AG09309 (cell line): ENCODE measurements around the gene ZFR.

ENCODE experiments used
- DNase-seq: peaks from one replicate; pipeline ENCODE4 v3.0.0-alpha.2; 2010; ENCODE audit warnings: low read depth
- H3K4me3 ChIP-seq: 2 replicates; pipeline ENCODE4 v1.5.1; 2011; ENCODE audit warnings: mild to moderate bottlenecking, low read depth, low read length, moderate library complexity; ENCODE audit not compliant: control insufficient read depth
- CTCF ChIP-seq: IDR thresholded peaks from 2 replicates; pipeline ENCODE4 v1.5.1; 2011; ENCODE audit warnings: mild to moderate bottlenecking, low read depth, low read length, inconsistent platforms; ENCODE audit not compliant: insufficient read depth, control insufficient read depth; ENCODE audit errors: missing control alignments

The ZFR gene

GRCh38 chr5:32479096-32479495 is 34.6 kb upstream of the ZFR start:
- no peak for DNase-seq
- no peak for TF ChIP-seq CTCF
- no peak overlapping the region for H3K4me3 ChIP-seq

GRCh38 chr5:32476891-32477290 is 32.4 kb upstream of the ZFR start:
- no peak for DNase-seq
- no peak for TF ChIP-seq CTCF
- no peak overlapping the region for H3K4me3 ChIP-seq

GRCh38 chr5:32475334-32476097 is 31.0 kb upstream of the ZFR start:
- no peak for DNase-seq
- H3K4me3 ChIP-seq: no peak overlapping the region
- TF ChIP-seq CTCF: no peak

DNA sequence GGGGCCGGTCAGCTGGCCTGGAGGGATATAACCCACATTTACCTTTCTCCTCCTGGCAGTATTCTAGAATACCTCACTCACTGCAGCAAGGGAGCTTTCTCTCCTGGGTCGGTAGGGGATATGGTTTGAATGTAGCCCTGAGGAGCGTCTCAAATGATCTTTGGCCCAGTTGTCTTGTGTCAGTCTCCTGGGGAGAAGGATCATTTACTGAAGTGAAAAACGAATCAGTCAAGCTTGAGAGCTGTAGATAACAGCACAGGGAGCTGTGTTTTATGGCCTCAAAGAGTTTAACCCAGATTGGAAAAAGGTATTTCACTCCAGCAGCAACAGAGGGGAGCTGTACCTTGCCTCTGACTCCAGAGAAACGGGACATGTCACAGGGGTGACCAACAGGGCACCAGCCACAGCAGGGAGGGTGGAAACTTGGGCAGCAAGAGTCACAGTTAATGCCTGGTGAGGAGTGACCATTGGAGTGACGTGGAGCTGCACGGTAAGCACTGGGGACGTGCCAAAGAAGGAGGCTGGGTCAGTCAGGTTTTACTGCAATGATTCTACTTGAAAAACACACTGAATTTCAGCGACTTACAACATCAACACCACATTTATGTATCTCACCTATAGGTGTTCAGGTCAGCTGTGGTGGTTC is 29.8 kb upstream of the ZFR start:
- no peak for DNase-seq
- TF ChIP-seq CTCF: no peak

DNA sequence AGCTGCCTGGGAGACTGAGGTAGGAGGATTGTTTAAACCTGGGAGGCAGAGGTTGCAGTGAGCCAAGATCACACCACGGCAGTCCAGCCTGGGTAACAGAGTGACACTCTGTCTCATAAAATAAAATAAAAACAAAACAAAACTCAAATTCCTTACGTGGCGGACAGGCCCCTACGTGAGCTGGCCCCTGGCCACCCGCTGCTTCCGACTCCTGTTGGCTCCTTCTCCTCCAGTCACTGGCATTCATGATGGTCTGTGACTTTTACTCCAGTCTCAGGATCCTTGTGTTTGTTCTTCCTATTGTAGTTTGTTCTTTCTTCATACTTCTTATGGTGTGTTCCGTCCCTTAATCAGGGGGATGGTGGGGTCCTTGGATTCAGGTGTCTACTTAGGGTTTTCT is 28.5 kb upstream of the ZFR start:
- no peak for DNase-seq
- H3K4me3 ChIP-seq: no peak overlapping the region
- TF ChIP-seq CTCF: no peak

More for the DNA sequence above, 29.8 kb upstream of the ZFR start:
- no peak overlapping the region for H3K4me3 ChIP-seq

GRCh38 chr5:32471784-32472183 is 27.2 kb upstream of the ZFR start:
- H3K4me3 ChIP-seq: no peak overlapping the region
- no peak for TF ChIP-seq CTCF
- DNase-seq: no peak
